Osteocyte (in vitro differentiated cells): ENCODE measurements around the gene ZNF862. TPM values are rescaled to one million over a fixed set of nuclear protein-coding genes. Genes with fewer than 3 reads are reported as not detected.

Source experiments
- DNase-seq: peaks from one replicate; pipeline ENCODE4 v3.0.0; 2021; ENCODE audit warnings: mixed read lengths; ENCODE audit not compliant: unreplicated experiment; ENCODE audit errors: extremely low spot score
- H3K27ac Mint-ChIP-seq: one replicate; pipeline ENCODE4 v1.8.0; 2021; ENCODE audit warnings: mild to moderate bottlenecking, mixed read lengths; ENCODE audit not compliant: unreplicated experiment
- H3K27me3 Mint-ChIP-seq: one replicate; pipeline ENCODE4 v1.8.0; 2021; ENCODE audit warnings: mixed read lengths; ENCODE audit not compliant: unreplicated experiment
- H3K36me3 Mint-ChIP-seq: one replicate; pipeline ENCODE4 v1.8.0; 2021; ENCODE audit warnings: mixed read lengths; ENCODE audit not compliant: unreplicated experiment
- H3K4me1 Mint-ChIP-seq: one replicate; pipeline ENCODE4 v1.8.0; 2021; ENCODE audit warnings: mixed read lengths; ENCODE audit not compliant: unreplicated experiment
- H3K4me3 Mint-ChIP-seq: one replicate; pipeline ENCODE4 v1.8.0; 2021; ENCODE audit warnings: mild to moderate bottlenecking, moderate library complexity, mixed read lengths; ENCODE audit not compliant: unreplicated experiment
- H3K9me3 Mint-ChIP-seq: one replicate; pipeline ENCODE4 v1.8.0; 2021; ENCODE audit warnings: mixed read lengths; ENCODE audit not compliant: unreplicated experiment
- total RNA-seq: library from RNA; stranded (reverse); gene quantifications from 2 replicates; pipeline ENCODE4 v1.2.1, GENCODE V29; 2021
- TF ChIP-seq, protein P1 (sequence below): fragments of 200-600 bp; sonication (generic); IDR thresholded peaks from 2 replicates; pipeline ENCODE4 v1.5.0; 2021; ENCODE audit warnings: antibody characterized with exemption, mild to moderate bottlenecking, moderate library complexity

Gene ZNF862
- total RNA-seq, 1 donor from 2014 or later: 25.3 TPM

DNA sequence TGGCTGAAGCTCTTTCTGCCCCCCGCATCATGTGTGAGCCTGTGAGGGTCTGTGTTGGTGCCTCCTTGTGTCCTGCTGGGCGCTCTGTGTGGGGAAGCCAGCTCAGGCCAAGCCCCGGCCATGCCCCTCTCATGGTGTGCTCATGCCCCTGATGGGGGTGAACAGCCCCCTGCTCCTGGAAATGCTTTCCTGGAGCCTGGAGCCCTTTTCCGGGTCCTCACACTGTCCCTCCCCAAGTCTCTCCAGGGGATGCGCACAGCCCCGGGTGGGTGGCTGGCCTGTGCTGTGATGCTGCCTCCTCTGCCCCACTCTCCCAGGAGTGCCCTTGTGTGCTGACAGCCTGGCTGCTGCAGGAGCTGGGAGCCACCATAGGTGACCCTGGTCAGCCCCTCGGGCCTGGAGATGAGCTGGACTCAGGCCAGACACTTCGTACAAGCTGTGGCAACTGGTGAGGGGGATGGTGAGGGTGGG is 20.8 kb upstream of the ZNF862 start:
- DNase-seq: no peak
- H3K27me3 Mint-ChIP-seq: no peaks in the 10 kb centered on the region
- no peaks in the 10 kb centered on the region for H3K9me3 Mint-ChIP-seq
- no peak overlapping the region for H3K27ac Mint-ChIP-seq
- TF ChIP-seq, protein P1, sequence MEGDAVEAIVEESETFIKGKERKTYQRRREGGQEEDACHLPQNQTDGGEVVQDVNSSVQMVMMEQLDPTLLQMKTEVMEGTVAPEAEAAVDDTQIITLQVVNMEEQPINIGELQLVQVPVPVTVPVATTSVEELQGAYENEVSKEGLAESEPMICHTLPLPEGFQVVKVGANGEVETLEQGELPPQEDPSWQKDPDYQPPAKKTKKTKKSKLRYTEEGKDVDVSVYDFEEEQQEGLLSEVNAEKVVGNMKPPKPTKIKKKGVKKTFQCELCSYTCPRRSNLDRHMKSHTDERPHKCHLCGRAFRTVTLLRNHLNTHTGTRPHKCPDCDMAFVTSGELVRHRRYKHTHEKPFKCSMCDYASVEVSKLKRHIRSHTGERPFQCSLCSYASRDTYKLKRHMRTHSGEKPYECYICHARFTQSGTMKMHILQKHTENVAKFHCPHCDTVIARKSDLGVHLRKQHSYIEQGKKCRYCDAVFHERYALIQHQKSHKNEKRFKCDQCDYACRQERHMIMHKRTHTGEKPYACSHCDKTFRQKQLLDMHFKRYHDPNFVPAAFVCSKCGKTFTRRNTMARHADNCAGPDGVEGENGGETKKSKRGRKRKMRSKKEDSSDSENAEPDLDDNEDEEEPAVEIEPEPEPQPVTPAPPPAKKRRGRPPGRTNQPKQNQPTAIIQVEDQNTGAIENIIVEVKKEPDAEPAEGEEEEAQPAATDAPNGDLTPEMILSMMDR: no peak
- no peak overlapping the region for H3K4me3 Mint-ChIP-seq
- H3K36me3 Mint-ChIP-seq: no peaks in the 10 kb centered on the region
- no peaks in the 10 kb centered on the region for H3K4me1 Mint-ChIP-seq

GRCh38 chr7:149817836-149818535 is 20.2 kb upstream of the ZNF862 start:
- TF ChIP-seq, protein P1: no peak
- H3K27me3 Mint-ChIP-seq: no peaks in the 10 kb centered on the region
- DNase-seq: no peak
- no peak overlapping the region for H3K4me3 Mint-ChIP-seq
- no peaks in the 10 kb centered on the region for H3K36me3 Mint-ChIP-seq
- no peak overlapping the region for H3K27ac Mint-ChIP-seq
- H3K9me3 Mint-ChIP-seq: no peaks in the 10 kb centered on the region
- no peaks in the 10 kb centered on the region for H3K4me1 Mint-ChIP-seq

GRCh38 chr7:149818536-149818840 is 19.7 kb upstream of the ZNF862 start:
- H3K4me3 Mint-ChIP-seq: no peak overlapping the region

DNA sequence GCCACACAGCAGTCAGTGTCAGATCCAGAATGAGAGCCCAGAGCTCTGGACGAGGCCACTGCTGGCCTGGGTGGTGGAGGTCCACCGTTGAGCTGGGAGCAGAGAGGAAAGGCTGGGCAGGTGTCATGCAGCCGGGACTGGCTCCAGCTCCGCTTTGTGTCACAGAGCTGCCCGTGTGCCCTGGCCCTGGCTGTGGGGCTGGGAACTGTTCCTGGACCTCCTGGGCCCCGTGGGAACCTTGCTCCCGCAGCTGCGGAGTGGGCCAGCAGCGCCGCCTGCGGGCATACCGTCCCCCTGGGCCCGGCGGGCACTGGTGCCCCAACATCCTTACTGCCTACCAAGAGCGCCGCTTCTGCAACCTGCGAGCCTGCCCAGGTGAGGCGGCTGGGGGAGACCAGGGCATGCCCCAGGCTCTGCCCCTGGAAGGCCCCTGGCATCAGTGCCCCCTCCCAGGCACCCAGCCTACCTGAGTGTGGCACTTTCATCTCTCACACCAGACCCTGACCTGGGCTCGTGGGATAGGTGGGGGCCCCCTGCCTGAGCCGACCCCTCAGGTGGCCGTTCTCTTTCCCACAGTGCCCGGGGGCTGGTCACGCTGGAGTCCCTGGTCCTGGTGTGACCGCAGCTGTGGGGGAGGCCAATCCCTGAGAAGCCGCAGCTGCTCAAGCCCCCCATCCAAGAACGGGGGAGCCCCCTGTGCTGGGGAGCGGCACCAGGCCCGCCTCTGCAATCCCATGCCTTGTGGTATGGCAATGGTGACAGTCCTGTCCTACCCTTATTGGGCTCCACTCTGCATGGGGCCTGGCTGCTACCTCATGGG is 18.8 kb upstream of the ZNF862 start:
- no peak overlapping the region for H3K4me3 Mint-ChIP-seq
- H3K27ac Mint-ChIP-seq: no peak overlapping the region
- no peaks in the 10 kb centered on the region for H3K27me3 Mint-ChIP-seq
- H3K36me3 Mint-ChIP-seq: no peaks in the 10 kb centered on the region
- no peak for DNase-seq
- H3K9me3 Mint-ChIP-seq: no peaks in the 10 kb centered on the region
- TF ChIP-seq, protein P1: no peak
- no peaks in the 10 kb centered on the region for H3K4me1 Mint-ChIP-seq

More at GRCh38 chr7:149818536-149818840, 19.7 kb upstream of the ZNF862 start:
- no peaks in the 10 kb centered on the region for H3K4me1 Mint-ChIP-seq
- TF ChIP-seq, protein P1: no peak
- H3K36me3 Mint-ChIP-seq: no peaks in the 10 kb centered on the region
- DNase-seq: no peak
- H3K27ac Mint-ChIP-seq: no peak overlapping the region
- H3K27me3 Mint-ChIP-seq: no peaks in the 10 kb centered on the region
- no peaks in the 10 kb centered on the region for H3K9me3 Mint-ChIP-seq

DNA sequence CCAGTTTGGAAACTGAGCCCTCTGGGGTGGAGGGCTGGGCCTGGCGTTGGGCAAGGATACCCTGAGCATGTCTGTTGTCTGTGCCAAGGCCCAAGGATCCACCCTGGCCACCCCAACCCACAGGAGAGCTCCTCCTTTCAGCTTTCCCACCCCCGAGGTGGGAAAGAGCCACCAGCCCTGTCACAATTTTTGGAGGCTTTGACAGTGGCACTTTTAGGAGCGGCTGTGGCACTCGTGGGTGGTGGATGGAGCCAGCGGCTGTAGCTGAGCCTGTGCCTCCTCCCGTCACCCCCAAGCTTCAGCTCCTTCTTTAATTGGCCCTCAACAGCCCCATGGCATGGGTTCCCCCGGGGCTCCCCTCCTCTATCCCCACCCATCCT is 18.2 kb upstream of the ZNF862 start:
- Mint-ChIP-seq H3K36me3 (no peaks in the 10 kb centered on the region), H3K27me3 (no peaks in the 10 kb centered on the region), H3K4me1 (no peaks in the 10 kb centered on the region), H3K4me3 (no peak overlapping the region), H3K27ac (no peak overlapping the region), H3K9me3 (no peaks in the 10 kb centered on the region)
- TF ChIP-seq, protein P1: no peak
- no peak for DNase-seq
